D721Med (cell line): ENCODE data around the gene PLA2G15.

ENCODE experiments used
- DNase-seq: peaks from one replicate; pipeline ENCODE4 v3.0.0; 2011; ENCODE audit warnings: low spot score; ENCODE audit not compliant: insufficient read length
- FAIRE-seq: peaks from 2 replicates; lab custom pipeline; 2011; peaks lifted over from hg19 to GRCh38; lab: Jason Lieb, UNC
- CTCF ChIP-seq: IDR thresholded peaks from 2 replicates; pipeline ENCODE4 v1.5.1; 2012; ENCODE audit warnings: mild to moderate bottlenecking, control low read depth; ENCODE audit not compliant: insufficient read depth; ENCODE audit errors: missing control alignments

The PLA2G15 gene

GRCh38 chr16:68251832-68252231 lies 6.7 kb downstream of the PLA2G15 start:
- TF ChIP-seq CTCF, result no peak
- no peak for FAIRE-seq
- DNase-seq, result no peak

GRCh38 chr16:68252383-68252782 lies 7.2 kb downstream of the PLA2G15 start:
- no peak for FAIRE-seq

GRCh38 chr16:68253721-68254120 lies 8.5 kb downstream of the PLA2G15 start:
- no peak for TF ChIP-seq CTCF
- FAIRE-seq, result no peak

More at GRCh38 chr16:68252383-68252782, 7.2 kb downstream of the PLA2G15 start:
- DNase-seq, result no peak
- no peak for TF ChIP-seq CTCF

GRCh38 chr16:68255712-68256111 lies 10.5 kb downstream of the PLA2G15 start:
- no peak for TF ChIP-seq CTCF
- DNase-seq, result no peak
- no peak for FAIRE-seq

More at GRCh38 chr16:68253721-68254120, 8.5 kb downstream of the PLA2G15 start:
- DNase-seq, result no peak

GRCh38 chr16:68257251-68257905 lies 12.2 kb downstream of the PLA2G15 start:
- DNase-seq (no peak), FAIRE-seq (no peak)
- TF ChIP-seq CTCF, result no peak

GRCh38 chr16:68257906-68258800 lies 13.0 kb downstream of the PLA2G15 start:
- no peak for DNase-seq
- no peak for TF ChIP-seq CTCF
- FAIRE-seq, result no peak
